OCI-LY1 (cell line): ENCODE results near the gene LCN1.

Source experiments
- H2AFZ ChIP-seq: fragments of 200-600 bp; sonication (generic), shearing (Covaris generic); 2 replicates; pipeline ENCODE4 v1.6.0; 2014; ENCODE audit warnings: antibody characterized with exemption, mild to moderate bottlenecking, low read length
- H3F3A ChIP-seq: fragments of 200-600 bp; sonication (generic), shearing (Covaris generic); 2 replicates; pipeline ENCODE4 v1.6.0; 2014; ENCODE audit warnings: mild to moderate bottlenecking, antibody characterized with exemption, low read length, moderate library complexity; ENCODE audit not compliant: insufficient read depth
- H3K27ac ChIP-seq: fragments of 200-600 bp; sonication (generic); 2 replicates; pipeline ENCODE4 v1.5.1; 2014; ENCODE audit warnings: low read length, mixed run types, mild to moderate bottlenecking, low read depth; ENCODE audit not compliant: poor library complexity, severe bottlenecking
- H3K27me3 ChIP-seq: fragments of 200-600 bp; sonication (generic); 2 replicates; pipeline ENCODE4 v1.6.0; 2014; ENCODE audit warnings: antibody characterized with exemption, mild to moderate bottlenecking, low read length, moderate library complexity; ENCODE audit not compliant: insufficient read depth
- H3K36me3 ChIP-seq: fragments of 200-600 bp; sonication (generic); 2 replicates; pipeline ENCODE4 v1.6.1; 2014; ENCODE audit warnings: mild to moderate bottlenecking, antibody characterized with exemption, low read length, moderate library complexity, mixed read lengths; ENCODE audit not compliant: insufficient read depth
- H3K4me1 ChIP-seq: fragments of 200-600 bp; sonication (generic); 2 replicates; pipeline ENCODE4 v1.5.1; 2014; ENCODE audit warnings: mild to moderate bottlenecking, low read length, moderate library complexity; ENCODE audit not compliant: insufficient read depth, severe bottlenecking
- H3K4me2 ChIP-seq: fragments of 200-600 bp; sonication (generic), shearing (Covaris generic); 2 replicates; pipeline ENCODE4 v1.6.1; 2014; ENCODE audit warnings: low read length
- H3K4me3 ChIP-seq: fragments of 200-600 bp; sonication (generic); 2 replicates; pipeline ENCODE4 v1.5.1; 2014; ENCODE audit warnings: low read length, low read depth, mild to moderate bottlenecking, mixed read lengths; ENCODE audit not compliant: poor library complexity, severe bottlenecking
- H3K79me2 ChIP-seq: fragments of 200-600 bp; shearing (Covaris generic); 2 replicates; pipeline ENCODE4 v1.6.1; 2016; ENCODE audit warnings: mixed run types, low read length, mixed read lengths; ENCODE audit not compliant: insufficient read depth
- H3K9ac ChIP-seq: fragments of 200-600 bp; sonication (generic), shearing (Covaris generic); 2 replicates; pipeline ENCODE4 v1.6.1; 2014; ENCODE audit warnings: mild to moderate bottlenecking, low read length, mixed read lengths
- H3K9me2 ChIP-seq: fragments of 200-600 bp; sonication (generic), shearing (Covaris generic); 2 replicates; pipeline ENCODE4 v1.6.1; 2014; ENCODE audit warnings: low read depth, mild to moderate bottlenecking, low read length, mixed read lengths
- H3K9me3 ChIP-seq: fragments of 200-600 bp; shearing (Covaris generic); 2 replicates; pipeline ENCODE4 v1.6.1; 2014; ENCODE audit warnings: low read length, mixed read lengths
- H4K20me1 ChIP-seq: fragments of 200-600 bp; sonication (generic), shearing (Covaris generic); 2 replicates; pipeline ENCODE4 v1.6.0; 2016; ENCODE audit warnings: mild to moderate bottlenecking, low read length; ENCODE audit not compliant: insufficient read depth
- EZH2 ChIP-seq: fragments of 200-600 bp; sonication (generic), shearing (Covaris generic); IDR thresholded peaks from 2 replicates; pipeline ENCODE4 v1.8.0; 2017; ENCODE audit warnings: borderline replicate concordance, mixed run types, mild to moderate bottlenecking, antibody characterized with exemption, low read length, moderate library complexity, mixed read lengths
- TF ChIP-seq, protein P1 (sequence below): fragments of 200-600 bp; sonication (generic), shearing (Covaris generic); IDR thresholded peaks from 2 replicates; pipeline ENCODE4 v1.5.1; 2017; ENCODE audit warnings: mild to moderate bottlenecking, antibody characterized with exemption, low read length, moderate library complexity, mixed read lengths

Gene LCN1

DNA sequence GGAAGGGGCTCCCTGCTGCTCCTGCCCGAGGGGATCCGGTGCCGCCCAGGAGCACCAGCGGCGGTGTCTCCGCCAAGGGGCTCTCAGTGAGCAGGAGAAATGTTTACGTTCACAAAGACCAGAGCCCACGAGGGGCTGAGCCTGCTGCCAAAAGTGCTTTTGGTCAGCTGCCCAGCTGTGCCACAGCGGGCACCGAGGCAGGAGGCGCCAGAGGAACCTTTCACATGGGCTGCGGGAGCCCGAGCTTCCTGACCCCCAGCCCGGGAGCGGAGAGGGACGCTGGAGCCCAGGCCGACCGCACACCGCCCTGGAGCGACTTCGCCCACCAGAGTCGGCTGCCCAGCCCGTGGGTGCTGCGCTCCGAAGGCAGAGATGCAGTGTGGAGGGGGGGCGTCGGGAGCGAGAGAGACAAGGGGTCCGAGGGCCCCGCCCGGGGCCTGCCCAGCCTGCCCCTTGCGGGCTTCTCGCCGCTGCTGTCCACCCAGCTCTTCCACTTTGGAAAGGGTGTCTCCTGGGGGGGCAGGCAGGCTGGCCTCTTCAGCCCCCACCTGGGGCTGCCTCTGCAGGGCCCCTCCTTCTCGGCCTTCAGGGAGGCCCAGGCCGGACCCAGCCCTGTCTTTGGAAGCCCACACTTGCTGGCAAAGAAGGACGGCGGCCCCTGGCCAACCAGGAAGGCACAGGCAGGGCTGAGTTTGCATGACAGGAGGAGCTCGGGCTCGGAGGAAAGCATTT, 33.8 kb upstream of the LCN1 start:
- no peak overlapping the region for H3K4me2 ChIP-seq
- H3K9ac ChIP-seq: no peak overlapping the region
- H3K9me2 ChIP-seq: no peaks in the 10 kb centered on the region
- H3K4me3 ChIP-seq: no peak overlapping the region
- no peaks in the 10 kb centered on the region for H4K20me1 ChIP-seq
- H3F3A ChIP-seq: no peaks in the 10 kb centered on the region
- H3K4me1 ChIP-seq: no peaks in the 10 kb centered on the region
- no peaks in the 10 kb centered on the region for H3K36me3 ChIP-seq
- H3K9me3 ChIP-seq: no peaks in the 10 kb centered on the region
- no peaks in the 10 kb centered on the region for H3K27me3 ChIP-seq
- no peaks in the 10 kb centered on the region for H3K79me2 ChIP-seq
- no peak overlapping the region for H2AFZ ChIP-seq
- TF ChIP-seq, protein P1, sequence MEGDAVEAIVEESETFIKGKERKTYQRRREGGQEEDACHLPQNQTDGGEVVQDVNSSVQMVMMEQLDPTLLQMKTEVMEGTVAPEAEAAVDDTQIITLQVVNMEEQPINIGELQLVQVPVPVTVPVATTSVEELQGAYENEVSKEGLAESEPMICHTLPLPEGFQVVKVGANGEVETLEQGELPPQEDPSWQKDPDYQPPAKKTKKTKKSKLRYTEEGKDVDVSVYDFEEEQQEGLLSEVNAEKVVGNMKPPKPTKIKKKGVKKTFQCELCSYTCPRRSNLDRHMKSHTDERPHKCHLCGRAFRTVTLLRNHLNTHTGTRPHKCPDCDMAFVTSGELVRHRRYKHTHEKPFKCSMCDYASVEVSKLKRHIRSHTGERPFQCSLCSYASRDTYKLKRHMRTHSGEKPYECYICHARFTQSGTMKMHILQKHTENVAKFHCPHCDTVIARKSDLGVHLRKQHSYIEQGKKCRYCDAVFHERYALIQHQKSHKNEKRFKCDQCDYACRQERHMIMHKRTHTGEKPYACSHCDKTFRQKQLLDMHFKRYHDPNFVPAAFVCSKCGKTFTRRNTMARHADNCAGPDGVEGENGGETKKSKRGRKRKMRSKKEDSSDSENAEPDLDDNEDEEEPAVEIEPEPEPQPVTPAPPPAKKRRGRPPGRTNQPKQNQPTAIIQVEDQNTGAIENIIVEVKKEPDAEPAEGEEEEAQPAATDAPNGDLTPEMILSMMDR: no peak
- TF ChIP-seq EZH2: no peak
- no peak overlapping the region for H3K27ac ChIP-seq

DNA sequence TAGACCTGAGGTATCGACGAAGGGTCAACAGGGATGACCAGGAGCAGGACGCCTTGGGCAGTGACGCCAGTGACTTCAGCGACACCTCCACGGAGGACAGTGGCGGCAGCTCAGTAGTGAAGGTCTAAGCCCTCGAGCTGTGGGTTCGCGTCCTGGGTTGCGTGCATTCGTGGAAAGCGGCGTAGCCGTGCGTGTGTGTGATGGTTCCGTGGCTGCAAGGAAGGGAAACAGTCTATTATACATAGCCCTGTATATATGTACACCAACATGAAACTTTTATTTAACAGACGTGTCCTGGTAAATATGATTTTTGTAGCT, 33.3 kb upstream of the LCN1 start:
- H3K9me2 ChIP-seq: no peaks in the 10 kb centered on the region
- TF ChIP-seq, protein P1: no peak
- no peak for TF ChIP-seq EZH2
- H4K20me1 ChIP-seq: no peaks in the 10 kb centered on the region
- no peak overlapping the region for H3K4me2 ChIP-seq
- H3K27ac ChIP-seq: no peak overlapping the region
- no peaks in the 10 kb centered on the region for H3F3A ChIP-seq
- H3K9me3 ChIP-seq: no peaks in the 10 kb centered on the region
- H3K27me3 ChIP-seq: no peaks in the 10 kb centered on the region
- H2AFZ ChIP-seq: no peak overlapping the region
- no peaks in the 10 kb centered on the region for H3K36me3 ChIP-seq
- no peaks in the 10 kb centered on the region for H3K79me2 ChIP-seq
- no peak overlapping the region for H3K4me3 ChIP-seq
- no peak overlapping the region for H3K9ac ChIP-seq
- no peaks in the 10 kb centered on the region for H3K4me1 ChIP-seq

DNA sequence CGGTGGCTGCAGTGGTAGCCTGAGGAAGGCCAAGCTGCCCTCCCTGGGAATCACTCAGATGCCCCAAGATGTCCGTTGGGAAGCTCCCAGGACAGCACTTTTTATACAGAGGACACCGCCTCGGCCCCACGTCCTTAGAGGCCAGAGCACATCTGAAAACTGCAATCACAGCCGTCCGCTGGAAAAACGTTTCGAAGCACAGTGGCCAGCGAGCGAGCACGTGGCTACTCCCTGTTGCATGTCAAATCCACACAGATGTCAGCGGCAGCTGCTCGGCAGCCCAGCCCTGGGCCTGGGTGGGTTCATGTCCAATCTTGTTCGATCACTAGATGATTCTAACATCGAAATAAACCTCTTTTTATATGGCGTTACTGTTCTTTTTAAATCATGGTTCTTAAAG, 32.7 kb upstream of the LCN1 start:
- no peaks in the 10 kb centered on the region for H4K20me1 ChIP-seq
- H3K4me2 ChIP-seq: no peak overlapping the region
- no peaks in the 10 kb centered on the region for H3K79me2 ChIP-seq
- H3K27me3 ChIP-seq: no peaks in the 10 kb centered on the region
- H3K9me2 ChIP-seq: no peaks in the 10 kb centered on the region
- no peaks in the 10 kb centered on the region for H3K4me1 ChIP-seq
- H2AFZ ChIP-seq: no peak overlapping the region
- no peak overlapping the region for H3K4me3 ChIP-seq
- H3K9me3 ChIP-seq: no peaks in the 10 kb centered on the region
- H3F3A ChIP-seq: no peaks in the 10 kb centered on the region
- H3K36me3 ChIP-seq: no peaks in the 10 kb centered on the region
- no peak overlapping the region for H3K9ac ChIP-seq
- TF ChIP-seq, protein P1: no peak
- no peak for TF ChIP-seq EZH2
- no peak overlapping the region for H3K27ac ChIP-seq
